Measurements from ENCODE around the gene FNDC10. TPM values are rescaled to one million over a fixed set of nuclear protein-coding genes. Genes with fewer than 3 reads are reported as not detected.
"Not testable (repeated sequence)": the region's sequence is repeated elsewhere in the genome, so short reads cannot be mapped to it uniquely, and the experiment has no call there.

The FNDC10 gene
- total RNA-seq, 1 donor from 2014 or later = 0.60 TPM

GRCh38 chr1:1598720-1599029, 1.3 kb downstream of the FNDC10 start:
- ATAC-seq (ENCODE audit: low read depth) = no peak
- CTCF ChIA-PET = no interaction called here
- Mint-ChIP-seq H3K27me3 (peaks cover 6% of the 10 kb centered on the region), H3K4me1 (peaks cover 25% of the 10 kb centered on the region), H3K27ac (no peak overlapping the region), H3K36me3 (ENCODE audit: low read depth) (no peaks in the 10 kb centered on the region), H3K9me3 (no peaks in the 10 kb centered on the region), H3K4me3 (peak overlapping the region; percentile 78)
- DNase-seq = no peak
- intact Hi-C loops (cut with micrococcal nuclease) = no loop called here
- TF ChIP-seq CTCF (IDR thresholded peaks at IDR 0.05) = no peak
- POLR2A ChIA-PET = interaction anchor here (1.5 kb wide), 1 partner anchor 16 kb away, joined by 7 read pairs; the partner anchor contains the start of gene MIB2

GRCh38 chr1:1598051-1598719, 1.8 kb downstream of the FNDC10 start:
- DNase-seq (no peak), ATAC-seq (ENCODE audit: low read depth) (no peak)
- ChIA-PET CTCF (no interaction called here), POLR2A (interaction anchor here (0.6 to 1.5 kb wide), 3 partner anchors 9 to 88 kb away, joined by 3 to 7 read pairs (median 4); partner anchors contain the start of gene MIB2)
- Mint-ChIP-seq H3K36me3 (ENCODE audit: low read depth) (no peaks in the 10 kb centered on the region), H3K9me3 (no peaks in the 10 kb centered on the region), H3K4me3 (no peak overlapping the region), H3K4me1 (peaks cover 21% of the 10 kb centered on the region), H3K27me3 (peaks cover 6% of the 10 kb centered on the region), H3K27ac (no peak overlapping the region)
- intact Hi-C loops (cut with micrococcal nuclease) = no loop called here
- no peak for TF ChIP-seq CTCF (IDR thresholded peaks at IDR 0.05)

- TF ChIP-seq CTCF (IDR thresholded peaks at IDR 0.05) = no peak
- H3K27ac Mint-ChIP-seq = no peak overlapping the region
- ChIA-PET CTCF (no interaction called here), POLR2A (interaction anchor here (0.5 to 0.9 kb wide), 5 partner anchors 10 to 214 kb away, joined by 3 to 6 read pairs (median 4); no protein-coding TSS in a partner anchor)
- no peak for DNase-seq
- H3K27me3 Mint-ChIP-seq = peaks cover 6% of the 10 kb centered on the region
- no peak overlapping the region for H3K4me3 Mint-ChIP-seq
- no peaks in the 10 kb centered on the region for H3K36me3 Mint-ChIP-seq (ENCODE audit: low read depth)
- ATAC-seq (ENCODE audit: low read depth) = peak; percentile 54
- H3K4me1 Mint-ChIP-seq = peaks cover 15% of the 10 kb centered on the region
- no peaks in the 10 kb centered on the region for H3K9me3 Mint-ChIP-seq
- intact Hi-C loops (cut with micrococcal nuclease) = no loop called here
Measured at GRCh38 chr1:1597275-1597930, 2.5 kb downstream of the FNDC10 start.

GRCh38 chr1:1596493-1597274, 3.3 kb downstream of the FNDC10 start:
- DNase-seq = no peak
- H3K27me3 Mint-ChIP-seq = peaks cover 6% of the 10 kb centered on the region
- H3K27ac Mint-ChIP-seq = no peak overlapping the region
- peaks cover 9% of the 10 kb centered on the region for H3K4me1 Mint-ChIP-seq
- no peaks in the 10 kb centered on the region for H3K36me3 Mint-ChIP-seq (ENCODE audit: low read depth)
- H3K4me3 Mint-ChIP-seq = no peak overlapping the region
- intact Hi-C loops (cut with micrococcal nuclease) = no loop called here
- no peaks in the 10 kb centered on the region for H3K9me3 Mint-ChIP-seq
- TF ChIP-seq CTCF (IDR thresholded peaks at IDR 0.05) = no peak
- no peak for ATAC-seq (ENCODE audit: low read depth)
- CTCF ChIA-PET = no interaction called here
- POLR2A ChIA-PET = interaction anchor here (0.6 kb wide), 2 partner anchors 183 to 215 kb away, joined by 4 to 6 read pairs; no protein-coding TSS in a partner anchor

GRCh38 chr1:1595341-1595740, 4.6 kb downstream of the FNDC10 start:
- POLR2A ChIA-PET; H3K36me3 Mint-ChIP-seq (ENCODE audit: low read depth); intact Hi-C loops (cut with micrococcal nuclease); DNase-seq; H3K4me3 Mint-ChIP-seq; H3K27me3 Mint-ChIP-seq; ATAC-seq (ENCODE audit: low read depth); H3K4me1 Mint-ChIP-seq; CTCF ChIA-PET; H3K9me3 Mint-ChIP-seq; H3K27ac Mint-ChIP-seq: not testable (repeated sequence)
